ENCODE measurements around the gene TMEM221.

The TMEM221 gene

DNA sequence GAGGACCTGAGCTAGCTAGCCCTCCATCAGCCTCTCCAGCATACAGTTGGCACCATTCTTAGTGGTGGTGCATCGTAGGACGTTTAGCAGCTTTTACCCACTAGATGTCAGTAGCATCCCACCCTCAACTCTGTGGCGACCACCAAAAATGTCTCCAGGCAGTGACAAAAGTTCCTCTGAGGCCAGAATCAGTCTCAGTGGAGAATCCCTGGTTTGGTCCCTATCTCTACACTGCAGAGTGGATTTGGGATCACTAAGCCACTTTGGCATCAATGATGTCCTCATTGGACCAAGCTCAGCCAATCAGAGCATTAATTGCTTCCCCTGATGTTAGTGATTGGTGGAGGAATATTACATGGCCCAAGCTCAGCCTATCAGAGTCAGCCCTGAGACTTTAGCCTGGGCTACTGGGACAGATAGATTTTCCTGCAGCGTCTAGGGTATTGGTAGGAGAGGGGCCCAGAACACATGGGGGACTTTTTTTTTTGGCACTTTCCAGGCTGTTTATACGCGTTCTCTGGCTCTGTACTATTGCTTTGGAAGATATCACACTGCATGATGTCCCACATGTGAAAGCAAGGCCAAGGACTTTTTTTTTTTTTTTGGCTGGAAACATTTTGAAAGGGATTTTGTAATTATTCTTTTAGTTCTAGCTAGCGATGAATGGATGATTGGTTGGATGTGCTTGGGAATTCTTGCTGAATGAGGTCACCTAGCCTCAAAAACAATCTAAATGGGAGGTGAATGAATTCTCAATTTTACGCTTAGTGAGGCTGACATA is 7.0 kb downstream of the TMEM221 start:
- DNase-seq = peak; percentile 26

DNA sequence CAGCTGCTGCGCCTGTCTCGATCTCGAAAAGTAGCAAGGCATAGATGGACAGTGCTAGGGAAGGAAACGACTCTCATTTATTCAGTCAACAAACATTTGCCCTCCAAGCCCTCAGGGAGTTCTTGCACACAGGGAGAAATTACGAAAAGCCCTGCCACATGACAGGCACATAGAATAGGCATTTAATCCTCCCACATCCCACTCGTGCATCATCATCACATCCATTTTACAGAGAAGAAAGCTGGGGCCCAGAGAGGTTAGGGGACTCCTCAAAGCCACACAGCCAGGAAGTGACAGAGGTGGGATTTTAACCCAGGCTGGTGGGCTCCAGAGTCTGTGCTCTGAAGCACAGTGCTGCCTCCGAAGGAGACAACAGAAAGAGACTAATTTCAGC is 11.6 kb downstream of the TMEM221 start:
- no peak for DNase-seq

DNA sequence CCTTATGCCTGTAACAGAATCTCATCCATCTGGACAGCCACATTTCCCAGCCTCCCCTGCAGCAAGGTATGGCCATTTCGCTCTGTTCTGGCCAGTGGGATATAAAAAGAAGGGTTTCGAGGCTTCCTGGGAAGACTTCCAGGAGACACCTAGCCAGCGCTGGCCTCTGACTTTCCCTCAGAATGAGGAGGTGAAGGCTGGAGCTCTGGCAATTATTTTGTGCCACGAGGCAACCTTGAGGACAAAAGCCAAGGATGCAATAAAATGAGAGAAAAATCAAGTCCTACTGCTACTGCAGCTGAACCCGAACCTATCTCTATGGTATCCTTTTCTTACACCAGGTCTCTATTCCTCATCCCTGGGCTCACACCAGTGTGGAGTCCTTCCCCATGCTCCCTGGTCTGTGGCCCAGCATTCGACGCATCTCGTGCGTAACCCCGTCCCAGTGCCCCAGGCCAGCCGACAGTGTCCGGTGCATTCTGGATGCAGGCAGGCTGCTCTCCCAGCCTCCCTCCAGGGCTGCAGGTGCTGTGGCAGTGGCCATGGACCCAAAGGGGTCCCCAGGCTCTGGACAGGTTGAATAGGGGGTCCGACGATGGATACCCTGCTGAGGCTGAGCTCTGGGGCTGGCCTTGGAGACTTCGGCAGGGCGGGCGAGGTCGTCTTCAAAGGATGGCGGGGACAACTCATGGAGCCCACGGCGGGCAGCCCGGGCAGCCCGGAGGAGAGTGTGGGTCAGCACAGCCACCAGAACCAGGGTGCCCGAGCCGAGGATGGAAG is 12.2 kb downstream of the TMEM221 start:
- DNase-seq = no peak

DNA sequence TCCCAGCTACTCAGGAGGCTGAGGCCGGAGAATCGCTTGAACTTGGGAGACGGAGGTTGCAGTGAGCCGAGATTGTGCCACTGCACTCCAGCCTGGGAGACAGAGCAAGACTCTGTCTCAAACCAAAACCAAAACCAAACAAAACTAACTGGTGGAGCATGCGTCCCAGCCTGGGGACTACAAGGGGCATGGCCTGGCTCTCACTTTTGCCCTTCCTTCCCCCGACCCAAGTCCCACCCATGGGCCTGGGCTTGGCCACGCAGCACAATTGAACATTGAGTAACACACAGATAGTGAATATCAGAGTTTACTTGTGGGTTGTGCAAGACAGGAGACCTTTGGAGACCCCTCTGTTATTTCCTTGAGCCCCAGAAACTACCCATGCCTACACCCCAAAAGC is 13.2 kb downstream of the TMEM221 start:
- DNase-seq = no peak

DNA sequence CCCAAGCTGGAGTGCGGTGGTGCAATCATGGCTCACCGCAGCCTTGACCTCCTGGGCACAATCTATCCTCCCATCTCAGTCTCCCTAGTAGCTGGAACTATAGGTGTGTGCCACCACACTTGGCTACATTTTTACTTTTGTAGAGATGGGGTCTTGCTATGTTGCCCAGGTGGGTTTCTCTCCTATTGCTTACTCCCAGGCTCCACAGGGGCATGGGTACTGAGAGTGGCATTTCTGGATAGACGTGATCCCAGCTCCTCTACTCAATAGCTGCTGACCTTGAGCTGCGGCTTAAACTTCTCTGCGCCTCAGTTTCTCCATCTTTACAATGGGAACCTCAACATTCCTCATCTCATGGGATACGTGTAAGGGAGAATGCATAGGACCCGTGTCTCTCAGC is 17.1 kb downstream of the TMEM221 start:
- DNase-seq = no peak

- DNase-seq = no peak
These were observed 18.8 kb downstream of the TMEM221 start for GRCh38 chr19:17429641-17430113.

- DNase-seq = no peak
These were observed 23.6 kb downstream of the TMEM221 start for GRCh38 chr19:17424743-17425365.

- DNase-seq = no peak
These were observed 24.8 kb downstream of the TMEM221 start for GRCh38 chr19:17423429-17424208.

- DNase-seq = no peak
These were observed 26.5 kb downstream of the TMEM221 start for GRCh38 chr19:17421942-17422341.

DNA sequence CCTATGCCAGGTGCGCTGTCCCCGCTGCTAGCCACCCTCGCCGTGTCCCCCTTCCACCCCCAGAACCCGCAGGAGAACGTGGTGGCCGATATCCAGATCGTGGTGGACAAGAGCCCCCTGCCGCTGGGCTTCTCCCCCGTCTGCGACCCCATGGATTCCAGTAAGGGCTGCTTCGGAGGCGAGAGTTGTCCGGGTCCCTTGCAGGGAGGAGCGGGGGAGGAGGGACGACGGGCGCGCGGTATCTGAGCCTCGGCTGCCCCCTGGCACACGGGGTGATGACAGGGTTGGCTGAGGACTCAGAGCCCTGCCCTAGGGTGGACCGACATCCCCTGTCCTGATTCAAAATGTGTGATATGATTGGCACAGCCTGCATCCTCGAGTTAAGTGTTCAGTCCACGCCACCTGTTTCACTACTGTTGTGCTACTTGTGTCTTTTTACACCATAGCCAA is 28.0 kb downstream of the TMEM221 start:
- no peak for DNase-seq

DNA sequence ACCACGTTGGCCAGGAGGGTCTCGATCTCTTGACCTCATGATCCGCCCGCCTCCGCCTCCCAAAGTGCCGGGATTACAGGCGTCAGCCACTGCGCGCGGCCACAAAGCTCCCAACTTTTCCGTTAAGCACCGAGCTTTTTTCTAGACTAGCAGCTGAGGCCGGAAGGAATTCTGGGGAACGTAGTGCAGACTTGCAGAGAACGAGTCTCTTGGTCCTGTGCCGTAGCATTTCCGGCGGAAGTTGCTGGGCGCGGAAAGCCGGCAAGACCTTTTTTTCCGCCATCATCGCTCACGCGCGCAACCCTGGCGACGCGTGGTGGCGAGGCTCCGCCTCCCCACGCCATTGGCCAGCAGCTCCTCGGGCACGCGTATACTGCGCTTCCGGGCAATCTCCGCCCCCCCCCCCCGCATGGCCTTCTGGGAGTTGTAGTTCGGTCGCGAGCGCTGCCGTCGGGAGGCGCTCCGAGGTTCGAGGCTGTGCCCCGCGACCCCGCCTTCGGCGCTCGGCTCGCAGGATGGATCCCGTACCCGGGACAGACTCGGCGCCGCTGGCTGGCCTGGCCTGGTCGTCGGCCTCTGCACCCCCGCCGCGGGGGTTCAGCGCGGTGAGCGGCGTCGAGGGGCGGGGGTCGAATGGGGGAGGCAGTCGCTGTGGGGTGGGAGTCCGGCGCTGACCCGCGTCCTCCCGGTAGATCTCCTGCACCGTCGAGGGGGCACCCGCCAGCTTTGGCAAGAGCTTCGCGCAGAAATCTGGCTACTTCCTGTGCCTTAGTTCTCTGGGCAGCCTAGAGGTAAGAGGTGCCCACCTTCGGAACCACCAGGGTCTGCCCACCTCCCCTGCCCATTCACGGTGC is 28.6 kb downstream of the TMEM221 start, which contains the start of gene MVB12A:
MVB12A (plus strand) TSS at position 427 of the 854 bp plus-strand sequence; CDS start at position 516, 89 bp downstream.
- DNase-seq = peak; percentile 100

DNA sequence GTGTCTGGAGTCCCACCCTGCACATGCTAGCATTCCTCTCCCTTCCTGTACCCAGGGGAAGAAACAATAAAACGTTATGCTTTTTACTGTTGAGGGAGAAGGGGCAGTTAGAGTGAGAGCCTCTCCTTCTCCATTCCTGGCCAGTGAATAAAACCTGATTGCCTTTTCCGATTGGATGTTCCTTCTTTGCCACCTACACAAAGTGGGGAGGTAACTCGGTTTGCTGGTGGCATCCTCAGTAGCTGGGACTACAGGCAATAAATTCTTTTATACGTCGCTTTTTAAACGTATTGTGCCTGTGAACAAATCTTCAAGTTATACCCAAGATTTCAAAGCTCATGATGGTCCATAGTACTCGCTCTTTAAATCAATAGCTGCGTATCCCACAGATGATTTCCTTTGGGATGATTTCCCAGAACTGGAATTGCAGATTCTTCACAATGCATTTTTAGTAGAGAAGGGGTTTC is 29.3 kb downstream of the TMEM221 start:
- no peak for DNase-seq

DNA sequence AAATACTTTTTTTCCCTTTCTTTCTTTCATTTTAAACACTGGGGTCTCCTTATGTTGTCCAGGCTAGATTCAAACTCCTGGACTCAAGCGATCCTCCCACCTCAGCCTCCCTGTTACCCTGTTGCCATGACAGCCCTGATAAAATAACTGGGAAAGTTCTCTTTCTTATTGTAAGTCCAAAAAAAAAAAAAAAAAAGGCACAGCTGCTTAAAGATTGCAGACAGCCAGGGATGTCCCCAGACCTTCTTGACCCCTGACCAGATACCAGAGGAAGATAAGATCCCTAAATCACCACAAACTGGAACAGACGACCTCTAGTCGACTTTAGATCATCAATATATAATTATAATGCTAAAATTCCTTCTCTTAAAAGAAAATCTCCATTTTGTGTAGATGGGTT is 29.8 kb downstream of the TMEM221 start:
- DNase-seq = no peak

- DNase-seq = no peak
These were observed 33.3 kb downstream of the TMEM221 start for GRCh38 chr19:17415121-17415520.

GRCh38 chr19:17414097-17414496 is 34.4 kb downstream of the TMEM221 start:
- DNase-seq = no peak

- DNase-seq = no peak
These were observed 36.7 kb downstream of the TMEM221 start for GRCh38 chr19:17411801-17412200.

DNA sequence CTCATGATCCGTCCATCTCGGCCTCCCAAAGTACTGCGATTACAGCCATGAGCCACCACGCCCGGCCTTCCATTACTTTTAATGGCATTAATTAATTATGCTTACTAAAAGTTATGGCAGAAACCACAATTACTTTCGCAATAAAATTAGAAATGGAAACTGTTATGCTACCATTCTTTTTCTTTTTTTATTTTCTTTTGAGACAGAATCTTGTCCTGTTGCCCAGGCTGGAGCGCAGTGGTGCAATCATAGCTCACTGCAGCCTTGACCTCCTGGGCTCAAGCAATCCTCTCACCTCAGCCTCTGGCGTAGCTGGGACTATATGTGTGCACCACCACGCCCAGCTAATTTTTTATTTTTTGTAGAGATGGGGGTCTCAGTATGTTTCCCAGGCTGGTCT is 38.5 kb downstream of the TMEM221 start:
- no peak for DNase-seq

DNA sequence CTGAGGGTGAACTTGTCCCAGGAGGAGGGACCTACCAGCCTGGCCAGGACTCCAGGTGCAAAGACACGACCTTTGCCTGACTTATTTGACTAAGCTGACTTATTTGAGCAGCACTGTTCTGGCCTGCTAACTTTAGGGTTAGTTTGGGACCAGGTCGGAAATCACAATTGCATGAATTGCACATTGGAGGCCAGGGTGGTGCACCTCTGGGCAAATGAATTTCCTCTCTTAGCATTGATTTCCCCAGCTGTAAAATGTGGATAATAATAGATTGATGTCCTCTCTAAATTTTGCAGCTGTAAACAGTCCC is 41.6 kb downstream of the TMEM221 start:
- DNase-seq = no peak

GRCh38 chr19:17406046-17406886 is 42.2 kb downstream of the TMEM221 start:
- DNase-seq = no peak

DNA sequence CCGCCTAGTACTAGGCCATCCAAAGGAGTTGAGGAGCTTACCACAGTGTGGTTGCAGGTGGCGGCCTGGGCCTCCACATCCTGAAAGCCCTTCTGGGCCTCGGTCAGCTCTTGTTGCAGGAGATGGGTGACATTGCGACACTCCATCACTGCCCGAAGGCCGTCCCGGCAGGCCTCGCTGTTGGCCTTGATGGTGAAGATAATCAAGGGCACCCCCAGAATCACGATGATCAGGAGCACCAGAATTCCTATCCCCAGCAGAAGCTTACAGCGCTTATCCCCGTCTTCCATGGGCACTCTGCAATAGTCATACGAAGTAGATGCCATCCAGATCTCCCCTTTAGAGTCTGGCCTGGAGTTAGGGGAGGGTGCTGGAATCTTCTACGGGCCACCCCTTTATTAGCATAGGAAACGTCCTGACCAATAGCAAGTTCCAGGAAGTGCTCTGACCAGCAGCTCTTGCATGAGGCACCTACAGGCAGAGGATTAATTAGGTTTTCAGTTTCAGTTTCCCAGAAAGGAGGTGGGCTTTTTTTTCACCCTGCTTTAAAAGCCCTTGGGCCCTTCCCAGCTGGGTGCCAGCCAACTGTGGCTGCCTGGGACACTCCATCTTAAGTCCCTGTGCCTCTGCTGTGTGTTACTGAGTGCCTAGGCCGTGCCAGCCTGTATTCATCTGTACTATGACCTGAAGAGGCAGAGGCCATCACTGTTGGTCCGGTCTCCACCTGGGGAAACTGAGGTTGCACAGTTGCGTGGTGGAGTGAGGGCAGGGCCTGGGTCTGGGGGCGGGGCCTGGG is 43.0 kb downstream of the TMEM221 start, which contains the start of gene BST2:
BST2 (minus strand) TSS at position 381 of the 796 bp plus-strand sequence; CDS start at position 326, 55 bp downstream.
- peak; percentile 35 for DNase-seq

Measured in fibroblast of skin of abdomen (primary cell).